ENCODE results near the gene GMDS. TPM values are rescaled to one million over a fixed set of nuclear protein-coding genes. Genes with fewer than 3 reads are reported as not detected.
"Not testable (repeated sequence)": the region's sequence is repeated elsewhere in the genome, so short reads cannot be mapped to it uniquely, and the experiment has no call there.

Gene GMDS
- total RNA-seq, 1 donor from 2014 or later = 27.0 TPM

- Histone ChIP-seq H3K27me3 (ENCODE audit: control insufficient read depth, insufficient read depth, low read length) (no peaks in the 10 kb centered on the region), H3K4me3 (ENCODE audit: low read depth, low read length) (no peak overlapping the region), H3K36me3 (ENCODE audit: control insufficient read depth, insufficient read depth, low read length) (no peaks in the 10 kb centered on the region)
- DNase-seq (ENCODE audit: low read depth) = no peak
- no peak for TF ChIP-seq CTCF (IDR thresholded peaks at IDR 0.05; ENCODE audit: insufficient read depth, low read length, poor library complexity, severe bottlenecking)
Measured at GRCh38 chr6:1678201-1678600, 567.2 kb downstream of the GMDS start.

- TF ChIP-seq CTCF (IDR thresholded peaks at IDR 0.05; ENCODE audit: insufficient read depth, low read length, poor library complexity, severe bottlenecking) = no peak
- DNase-seq (ENCODE audit: low read depth) = no peak
- Histone ChIP-seq H3K36me3 (ENCODE audit: control insufficient read depth, insufficient read depth, low read length) (no peaks in the 10 kb centered on the region), H3K27me3 (ENCODE audit: control insufficient read depth, insufficient read depth, low read length) (no peaks in the 10 kb centered on the region), H3K4me3 (ENCODE audit: low read depth, low read length) (no peak overlapping the region)
Measured at GRCh38 chr6:1672379-1672778, 573.0 kb downstream of the GMDS start.

DNA sequence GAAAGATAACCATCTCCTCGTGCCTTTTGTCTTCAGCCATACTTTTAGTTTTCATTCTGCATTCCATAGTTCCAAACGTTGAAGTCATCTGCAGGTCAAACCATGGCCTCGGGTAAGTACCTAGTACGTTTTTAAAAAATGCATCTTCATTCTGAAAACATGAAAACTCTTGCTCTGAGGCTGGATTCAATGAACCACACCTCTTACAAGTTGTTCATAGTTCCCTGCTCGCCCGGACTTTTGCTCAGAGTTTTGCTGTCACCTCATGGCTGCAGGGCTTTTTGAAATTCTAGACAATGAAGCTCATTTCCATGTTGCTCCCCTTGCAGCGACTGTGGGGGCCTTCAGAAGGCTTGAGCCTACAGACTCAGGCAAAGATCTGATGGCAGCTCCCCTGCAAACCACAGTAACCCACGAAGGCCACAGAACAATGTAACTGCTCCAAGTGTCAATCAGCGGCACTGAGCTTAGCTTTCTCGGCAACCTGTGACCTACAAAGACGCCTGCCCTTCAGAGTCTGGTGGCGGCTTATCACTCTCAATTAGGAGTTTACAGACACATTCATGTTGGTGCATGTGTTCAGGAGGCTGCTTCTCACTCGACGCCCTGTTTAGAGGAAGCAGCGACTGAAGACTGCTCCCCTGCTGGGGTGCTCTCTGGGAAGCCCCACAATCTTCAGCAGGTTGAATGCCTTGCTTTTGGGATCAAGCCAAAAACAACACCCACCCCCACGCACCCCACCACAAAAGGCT is 574.5 kb downstream of the GMDS start:
- Histone ChIP-seq H3K36me3 (ENCODE audit: control insufficient read depth, insufficient read depth, low read length) (no peaks in the 10 kb centered on the region), H3K27me3 (ENCODE audit: control insufficient read depth, insufficient read depth, low read length) (no peaks in the 10 kb centered on the region), H3K4me3 (ENCODE audit: low read depth, low read length) (no peak overlapping the region)
- TF ChIP-seq CTCF (IDR thresholded peaks at IDR 0.05; ENCODE audit: insufficient read depth, low read length, poor library complexity, severe bottlenecking) = no peak
- no peak for DNase-seq (ENCODE audit: low read depth)

DNA sequence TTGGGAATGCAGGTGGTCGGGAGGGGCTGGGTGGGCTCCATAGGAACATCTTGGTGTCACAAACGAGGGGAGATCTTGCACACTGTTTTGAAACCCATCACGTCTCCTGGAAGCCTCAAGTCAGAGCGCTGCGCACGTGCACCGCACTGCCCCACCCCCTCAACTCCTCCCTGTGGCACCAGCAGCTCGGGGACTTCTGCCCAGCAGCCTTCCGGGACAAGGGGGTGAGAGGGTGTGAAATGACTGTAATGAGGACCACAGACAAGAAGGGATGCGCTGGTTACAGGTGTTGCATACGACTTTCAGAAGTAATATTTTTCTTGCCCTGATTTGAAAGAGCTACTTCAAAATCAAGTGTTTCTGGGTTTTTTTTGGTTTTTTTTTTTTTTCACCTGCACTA is 575.4 kb downstream of the GMDS start:
- TF ChIP-seq CTCF (IDR thresholded peaks at IDR 0.05; ENCODE audit: insufficient read depth, low read length, poor library complexity, severe bottlenecking) = no peak
- Histone ChIP-seq H3K4me3 (ENCODE audit: low read depth, low read length) (no peak overlapping the region), H3K27me3 (ENCODE audit: control insufficient read depth, insufficient read depth, low read length) (no peaks in the 10 kb centered on the region), H3K36me3 (ENCODE audit: control insufficient read depth, insufficient read depth, low read length) (no peaks in the 10 kb centered on the region)
- no peak for DNase-seq (ENCODE audit: low read depth)

- not testable (repeated sequence) for H3K27me3 ChIP-seq (ENCODE audit: control insufficient read depth, insufficient read depth, low read length); H3K36me3 ChIP-seq (ENCODE audit: control insufficient read depth, insufficient read depth, low read length); DNase-seq (ENCODE audit: low read depth); H3K4me3 ChIP-seq (ENCODE audit: low read depth, low read length)
Measured at GRCh38 chr6:1668456-1668855, 576.9 kb downstream of the GMDS start.

GRCh38 chr6:1667805-1668175 is 577.6 kb downstream of the GMDS start:
- Histone ChIP-seq H3K27me3 (ENCODE audit: control insufficient read depth, insufficient read depth, low read length) (no peaks in the 10 kb centered on the region), H3K4me3 (ENCODE audit: low read depth, low read length) (no peak overlapping the region), H3K36me3 (ENCODE audit: control insufficient read depth, insufficient read depth, low read length) (no peaks in the 10 kb centered on the region)
- DNase-seq (ENCODE audit: low read depth) = no peak
- no peak for TF ChIP-seq CTCF (IDR thresholded peaks at IDR 0.05; ENCODE audit: insufficient read depth, low read length, poor library complexity, severe bottlenecking)

Data from kidney epithelial cell (primary cell).